Stomach (tissue), 9 donors: ENCODE measurements around the gene MBNL2. TPM values are rescaled to one million over a fixed set of nuclear protein-coding genes. Genes with fewer than 3 reads are reported as not detected.

Experiments
- DNase-seq, 2 donors: peaks; one replicate each; pipeline versions ENCODE4 v3.0.0 to v3.0.0-alpha.2; 2013 to 2019
- H3K27ac ChIP-seq, 5 donors: fragments of 200-600 bp in 4 of 5; sonication (generic) in 4 of 5; one replicate each; pipeline ENCODE4 v1.5.1; 2013 to 2019; ENCODE audit warnings: mild to moderate bottlenecking in 1 of 5, moderate library complexity in 1 of 5
- H3K27me3 ChIP-seq, 3 donors: fragments of 200-600 bp; sonication (generic); one replicate each; pipeline ENCODE4 v1.5.1; 2017 to 2019; ENCODE audit warnings: mixed run types in 1 of 3
- H3K36me3 ChIP-seq, 4 donors: fragments of 200-600 bp; sonication (generic); 1 replicate in 3 of 4; 2 replicates in 1 of 4; pipeline ENCODE4 v1.5.1; 2016 to 2019
- H3K4me1 ChIP-seq, 4 donors: fragments of 200-600 bp; sonication (generic); one replicate each; pipeline ENCODE4 v1.5.1; 2016 to 2019
- H3K4me3 ChIP-seq, 4 donors: fragments of 200-600 bp; sonication (generic) in 3 of 4; one replicate each; pipeline ENCODE4 v1.5.1; 2016 to 2019; ENCODE audit warnings: mild to moderate bottlenecking in 1 of 4
- H3K9me3 ChIP-seq, 4 donors: fragments of 200-600 bp; sonication (generic); one replicate each; pipeline ENCODE4 v1.5.1; 2016 to 2019
- EP300 ChIP-seq: sonication (generic); formaldehyde crosslinking; IDR thresholded peaks from one replicate; pipeline ENCODE4 v1.6.1; 2017; ENCODE audit warnings: antibody characterized with exemption
- POLR2A ChIP-seq, 4 donors: fragments of 450-650 bp; IDR thresholded peaks; one replicate each; pipeline ENCODE4 v1.6.1; 2016; ENCODE audit warnings: antibody characterized with exemption in 4 of 4, control low read depth in 2 of 4, mild to moderate bottlenecking in 1 of 4, moderate library complexity in 1 of 4
- POLR2AphosphoS5 ChIP-seq, 3 donors: sonication (generic); formaldehyde crosslinking; IDR thresholded peaks; one replicate each; pipeline ENCODE4 v1.6.1; 2016; ENCODE audit warnings: antibody characterized with exemption in 3 of 3
- WGBS, 5 donors: extraction: QIAGEN DNeasy Blood & Tissue Kit in 3 of 5; methylation state at CpG; one replicate each; pipeline versions ENCODE4 v1.1.5 to v1.1.7; 2013 to 2018; 5-methylcytosine and 5-hydroxymethylcytosine counted together
- intact Hi-C: fragments of 100-400 bp; cut with DNase I; formaldehyde crosslinking; loops from one replicate; pipeline ENCODE4 v1.15.1; 2023; ENCODE audit warnings: low total_unique reads
- polyA plus RNA-seq, 3 donors: library from polyadenylated mRNA; stranded (reverse); fragments of 200-250 nt; gene quantifications; one replicate each; pipeline ENCODE4 v1.2.3, GENCODE V29; 2013
- total RNA-seq, 5 donors: library from RNA; depleted of rRNA; stranded (reverse); fragments of >200 nt; gene quantifications; one replicate each; pipeline versions ENCODE4 v1.1.0 to v1.2.3, GENCODE V29; 2014 to 2016
- TF ChIP-seq, protein P1 (sequence below), 7 experiments: fragments of 450-650 bp in 4 of 7; fragments of 200-600 bp in 3 of 7; sonication (generic) in 3 of 7; IDR thresholded peaks; one replicate each; pipeline ENCODE4 v1.5.1; 2016 to 2019; ENCODE audit warnings: antibody characterized with exemption in 7 of 7, control low read depth in 2 of 7, mild to moderate bottlenecking in 1 of 7
- donor health status: healthy with polysubstance abuse.
- donor health status: Bipolar disorder and iron deficiency.
- donor health status: healthy.

MBNL2 gene
- total and polyA plus RNA-seq, 8 donors: 8.3 to 74.5 (median 25.6) TPM

DNA sequence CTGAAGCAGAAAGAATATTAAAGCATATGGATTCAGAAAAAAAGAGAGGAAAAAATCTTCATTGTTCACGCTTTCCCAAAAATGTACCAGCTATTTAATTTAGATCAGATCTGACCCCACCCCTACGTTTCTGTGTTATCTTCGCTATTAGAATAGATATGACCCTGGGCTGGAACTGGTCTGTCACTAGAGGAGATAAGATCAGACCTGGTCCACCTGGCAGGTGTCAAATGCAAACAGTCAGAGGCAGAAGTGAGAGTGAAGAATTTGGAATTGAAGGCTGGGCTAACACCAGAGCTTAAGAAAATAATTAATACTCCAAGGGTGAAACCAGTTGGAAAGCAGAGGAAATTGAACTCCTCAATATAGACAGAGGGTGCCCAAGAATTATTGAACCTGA lies 30.0 kb upstream of the MBNL2 start:
- H3K4me3 ChIP-seq: no peak overlapping the region
- intact Hi-C loops: no loop called here
- TF ChIP-seq, protein P1, sequence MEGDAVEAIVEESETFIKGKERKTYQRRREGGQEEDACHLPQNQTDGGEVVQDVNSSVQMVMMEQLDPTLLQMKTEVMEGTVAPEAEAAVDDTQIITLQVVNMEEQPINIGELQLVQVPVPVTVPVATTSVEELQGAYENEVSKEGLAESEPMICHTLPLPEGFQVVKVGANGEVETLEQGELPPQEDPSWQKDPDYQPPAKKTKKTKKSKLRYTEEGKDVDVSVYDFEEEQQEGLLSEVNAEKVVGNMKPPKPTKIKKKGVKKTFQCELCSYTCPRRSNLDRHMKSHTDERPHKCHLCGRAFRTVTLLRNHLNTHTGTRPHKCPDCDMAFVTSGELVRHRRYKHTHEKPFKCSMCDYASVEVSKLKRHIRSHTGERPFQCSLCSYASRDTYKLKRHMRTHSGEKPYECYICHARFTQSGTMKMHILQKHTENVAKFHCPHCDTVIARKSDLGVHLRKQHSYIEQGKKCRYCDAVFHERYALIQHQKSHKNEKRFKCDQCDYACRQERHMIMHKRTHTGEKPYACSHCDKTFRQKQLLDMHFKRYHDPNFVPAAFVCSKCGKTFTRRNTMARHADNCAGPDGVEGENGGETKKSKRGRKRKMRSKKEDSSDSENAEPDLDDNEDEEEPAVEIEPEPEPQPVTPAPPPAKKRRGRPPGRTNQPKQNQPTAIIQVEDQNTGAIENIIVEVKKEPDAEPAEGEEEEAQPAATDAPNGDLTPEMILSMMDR (IDR thresholded peaks at IDR 0.05): no peak
- TF ChIP-seq POLR2A (IDR thresholded peaks at IDR 0.05) (no peak), EP300 (no peak), POLR2AphosphoS5 (IDR thresholded peaks at IDR 0.05) (no peak)
- H3K36me3 ChIP-seq: no peaks in the 10 kb centered on the region
- H3K27ac ChIP-seq: no peak overlapping the region
- H3K27me3 ChIP-seq: no peaks in the 10 kb centered on the region
- DNase-seq: no peak
- no peaks in the 10 kb centered on the region for H3K9me3 ChIP-seq
- peaks cover 0 to 20% (median 4%) of the 10 kb centered on the region in 4 donors for H3K4me1 ChIP-seq
- WGBS, 5 donors: 28 to 53% (median 41%) methylated on average over 3 of the region's 3 CpGs

DNA sequence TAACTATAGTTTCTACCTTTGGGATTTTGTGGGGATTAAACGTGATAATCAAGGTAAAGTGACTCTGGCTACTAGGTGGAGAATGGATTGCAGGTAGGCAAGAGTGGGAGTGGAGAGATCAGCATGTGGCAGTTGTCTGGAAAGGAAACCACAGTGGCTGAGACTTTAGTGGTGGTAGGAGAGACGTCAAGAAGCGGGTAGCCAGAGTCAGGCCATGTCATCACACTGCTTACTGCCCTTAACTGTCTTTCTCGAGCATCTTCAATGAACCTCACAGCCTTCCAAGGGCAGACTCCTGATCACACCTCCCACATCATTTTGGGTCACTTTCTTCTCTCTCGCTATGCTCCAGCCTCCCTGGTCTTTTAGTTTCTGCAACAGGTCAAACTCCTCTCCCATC lies 28.6 kb upstream of the MBNL2 start:
- intact Hi-C loops: no loop called here
- Histone ChIP-seq H3K4me3 (no peak overlapping the region), H3K36me3 (no peaks in the 10 kb centered on the region), H3K27me3 (no peaks in the 10 kb centered on the region), H3K27ac (no peak overlapping the region), H3K9me3 (no peaks in the 10 kb centered on the region), H3K4me1 (peaks cover 0 to 20% (median 4%) of the 10 kb centered on the region in 4 donors)
- 70 to 78% (median 71%) methylated on average over 5 of the region's 5 CpGs for WGBS, 5 donors
- TF ChIP-seq POLR2A (IDR thresholded peaks at IDR 0.05) (no peak), EP300 (no peak), POLR2AphosphoS5 (IDR thresholded peaks at IDR 0.05) (no peak)
- TF ChIP-seq, protein P1 (IDR thresholded peaks at IDR 0.05): no peak
- no peak for DNase-seq

DNA sequence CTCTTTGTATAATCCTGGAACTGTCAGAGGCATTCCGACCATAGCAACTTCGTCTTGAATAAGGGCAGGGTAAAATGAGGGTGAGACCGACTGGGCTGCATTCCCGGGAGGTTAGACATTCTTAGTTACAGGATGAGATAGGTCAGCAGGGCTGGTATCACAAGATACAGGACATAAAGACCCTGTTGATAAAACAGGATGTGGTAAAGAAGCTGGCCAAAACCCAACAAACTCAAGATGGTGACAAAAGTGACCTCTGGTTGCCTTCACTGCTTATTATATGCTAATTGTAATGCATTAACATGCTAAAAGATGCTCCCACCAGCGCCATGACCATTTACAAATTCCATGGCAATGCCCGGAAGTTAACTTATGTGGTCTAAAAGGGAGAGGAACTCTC lies 27.7 kb upstream of the MBNL2 start:
- no peaks in the 10 kb centered on the region for H3K36me3 ChIP-seq
- 63 to 71% (median 69%) methylated on average over 6 of the region's 6 CpGs for WGBS, 5 donors
- intact Hi-C loops: no loop called here
- DNase-seq: no peak
- peaks cover 0 to 20% (median 4%) of the 10 kb centered on the region in 4 donors for H3K4me1 ChIP-seq
- no peaks in the 10 kb centered on the region for H3K9me3 ChIP-seq
- no peak for TF ChIP-seq POLR2A (IDR thresholded peaks at IDR 0.05)
- TF ChIP-seq POLR2AphosphoS5 (IDR thresholded peaks at IDR 0.05): no peak
- TF ChIP-seq EP300: no peak
- TF ChIP-seq, protein P1 (IDR thresholded peaks at IDR 0.05): no peak
- H3K27ac ChIP-seq: no peak overlapping the region
- H3K27me3 ChIP-seq: no peaks in the 10 kb centered on the region
- no peak overlapping the region for H3K4me3 ChIP-seq

DNA sequence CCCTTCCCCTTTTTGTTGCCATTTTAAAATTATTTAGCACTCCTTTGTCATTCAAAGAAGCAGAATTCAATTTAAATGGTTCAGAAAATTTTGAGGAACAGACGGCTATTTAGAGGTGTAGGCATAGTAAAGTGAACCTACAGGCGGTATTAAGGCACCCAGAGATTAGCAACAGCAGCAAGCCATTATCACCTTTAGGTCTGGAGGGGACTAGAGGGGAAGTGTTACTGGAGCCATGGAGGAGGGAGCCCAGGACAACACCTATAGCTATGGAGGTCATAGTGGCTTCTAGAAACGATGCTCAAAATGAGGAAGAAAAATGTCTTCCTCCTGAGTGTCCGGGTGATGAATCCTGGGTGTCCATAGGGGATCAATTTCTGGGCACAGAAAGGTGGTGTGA lies 25.8 kb upstream of the MBNL2 start:
- no peaks in the 10 kb centered on the region for H3K9me3 ChIP-seq
- H3K4me1 ChIP-seq: peaks cover 0 to 20% (median 4%) of the 10 kb centered on the region in 4 donors
- no peak overlapping the region for H3K27ac ChIP-seq
- 89 to 98% (median 92%) methylated on average over 4 of the region's 4 CpGs for WGBS, 5 donors
- no peak for DNase-seq
- no peaks in the 10 kb centered on the region for H3K36me3 ChIP-seq
- TF ChIP-seq EP300: no peak
- TF ChIP-seq POLR2A (IDR thresholded peaks at IDR 0.05): no peak
- no peak for TF ChIP-seq POLR2AphosphoS5 (IDR thresholded peaks at IDR 0.05)
- TF ChIP-seq, protein P1 (IDR thresholded peaks at IDR 0.05): no peak
- no peak overlapping the region for H3K4me3 ChIP-seq
- H3K27me3 ChIP-seq: no peaks in the 10 kb centered on the region
- intact Hi-C loops: no loop called here
